ENCODE measurements around the gene DRP2. TPM values are rescaled to one million over a fixed set of nuclear protein-coding genes. Genes with fewer than 3 reads are reported as not detected.
"Not testable (repeated sequence)": the region's sequence is repeated elsewhere in the genome, so short reads cannot be mapped to it uniquely, and the experiment has no call there.

Gene DRP2
- total RNA-seq, 2 donors from 2014 or later, result 0.05 to 0.12 TPM

GRCh38 chrX:101231080-101231479, 11.5 kb downstream of the DRP2 start:
- no peak for DNase-seq
- intact Hi-C loops (cut with DNase I), result no loop called here

GRCh38 chrX:101232316-101232715, 12.7 kb downstream of the DRP2 start:
- DNase-seq, result no peak

More at GRCh38 chrX:101231080-101231479, 11.5 kb downstream of the DRP2 start:
- no peak for ATAC-seq

GRCh38 chrX:101237041-101237440, 17.5 kb downstream of the DRP2 start:
- DNase-seq, result no peak
- no peak for ATAC-seq
- intact Hi-C loops (cut with DNase I), result no loop called here

More at GRCh38 chrX:101232316-101232715, 12.7 kb downstream of the DRP2 start:
- no peak for ATAC-seq
- intact Hi-C loops (cut with DNase I), result no loop called here

GRCh38 chrX:101241531-101241930, 21.9 kb downstream of the DRP2 start:
- DNase-seq (no peak), ATAC-seq (no peak)
- intact Hi-C loops (cut with DNase I), result no loop called here

- ATAC-seq (no peak), DNase-seq (no peak)
Observed at GRCh38 chrX:101252634-101253033, 33.0 kb downstream of the DRP2 start.

GRCh38 chrX:101257448-101258258, 38.1 kb downstream of the DRP2 start:
- intact Hi-C loops (cut with DNase I), result no loop called here
- no peak for ATAC-seq
- no peak for DNase-seq

More at GRCh38 chrX:101252634-101253033, 33.0 kb downstream of the DRP2 start:
- intact Hi-C loops (cut with DNase I), result no loop called here

- ATAC-seq (no peak), DNase-seq (no peak)
- intact Hi-C loops (cut with DNase I), result no loop called here
Observed at GRCh38 chrX:101258259-101258581, 38.6 kb downstream of the DRP2 start.

- DNase-seq (no peak), ATAC-seq (no peak)
- intact Hi-C loops (cut with DNase I), result no loop called here
Observed at GRCh38 chrX:101260435-101260834, 40.8 kb downstream of the DRP2 start.

- intact Hi-C loops (cut with DNase I), result no loop called here
- DNase-seq (no peak), ATAC-seq (no peak)
Observed at GRCh38 chrX:101262590-101262989, 43.0 kb downstream of the DRP2 start.

GRCh38 chrX:101263766-101264165, 44.2 kb downstream of the DRP2 start:
- DNase-seq (no peak), ATAC-seq (no peak)
- intact Hi-C loops (cut with DNase I), result no loop called here

- no peak for ATAC-seq
- intact Hi-C loops (cut with DNase I), result no loop called here
- no peak for DNase-seq
Observed at GRCh38 chrX:101265869-101266428, 46.4 kb downstream of the DRP2 start.

GRCh38 chrX:101274198-101274597, 54.6 kb downstream of the DRP2 start:
- DNase-seq (no peak), ATAC-seq (no peak)
- intact Hi-C loops (cut with DNase I), result no loop called here

- no peak for ATAC-seq
- intact Hi-C loops (cut with DNase I), result no loop called here
- DNase-seq, result no peak
Observed at GRCh38 chrX:101276238-101276637, 56.7 kb downstream of the DRP2 start.

- DNase-seq, result no peak
- intact Hi-C loops (cut with DNase I), result loop anchor here in 1 of 2 donors (5.0 to 10.0 kb wide), 2 partner anchors 390 to 603 kb away; no protein-coding TSS in a partner anchor
- ATAC-seq, result no peak
Observed at GRCh38 chrX:101287402-101287801, 67.8 kb downstream of the DRP2 start.

GRCh38 chrX:101290957-101291603, 71.5 kb downstream of the DRP2 start, which contains the start of gene TAF7L:
Gene TAF7L, minus strand, starts transcription at chrX:101291334. Its CDS starts 3,791 bp downstream, at chrX:101287543.
- intact Hi-C loops (cut with DNase I), result no loop called here
- DNase-seq, result no peak
- no peak for ATAC-seq

GRCh38 chrX:101295603-101296002, 76.0 kb downstream of the DRP2 start:
- ATAC-seq; DNase-seq; intact Hi-C loops (cut with DNase I): not testable (repeated sequence)

- DNase-seq (no peak), ATAC-seq (no peak)
- intact Hi-C loops (cut with DNase I), result no loop called here
Observed at GRCh38 chrX:101303790-101304189, 84.2 kb downstream of the DRP2 start.

All from left cardiac atrium (tissue), 4 donors.